Cardiac fibroblast (primary cell): ENCODE results near the gene TREM2.

ENCODE experiments used
- DNase-seq, 2 donors: peaks; one replicate each; pipeline versions ENCODE4 v3.0.0 to v3.0.0-alpha.2; 2010; ENCODE audit warnings: low read depth in 2 of 2
- H3K4me3 ChIP-seq, 2 donors: replicated peaks in 1 of 2; 1 replicate in 1 of 2; 2 replicates in 1 of 2; pipeline ENCODE4 v1.5.1; 2011; ENCODE audit warnings: low read depth in 2 of 2, low read length in 2 of 2, mild to moderate bottlenecking in 2 of 2, moderate library complexity in 1 of 2
- TF ChIP-seq, protein P1 (sequence below): IDR thresholded peaks from one replicate; pipeline ENCODE4 v1.5.1; 2011; ENCODE audit warnings: low read depth, mild to moderate bottlenecking, low read length, inconsistent platforms

TREM2 gene

DNA sequence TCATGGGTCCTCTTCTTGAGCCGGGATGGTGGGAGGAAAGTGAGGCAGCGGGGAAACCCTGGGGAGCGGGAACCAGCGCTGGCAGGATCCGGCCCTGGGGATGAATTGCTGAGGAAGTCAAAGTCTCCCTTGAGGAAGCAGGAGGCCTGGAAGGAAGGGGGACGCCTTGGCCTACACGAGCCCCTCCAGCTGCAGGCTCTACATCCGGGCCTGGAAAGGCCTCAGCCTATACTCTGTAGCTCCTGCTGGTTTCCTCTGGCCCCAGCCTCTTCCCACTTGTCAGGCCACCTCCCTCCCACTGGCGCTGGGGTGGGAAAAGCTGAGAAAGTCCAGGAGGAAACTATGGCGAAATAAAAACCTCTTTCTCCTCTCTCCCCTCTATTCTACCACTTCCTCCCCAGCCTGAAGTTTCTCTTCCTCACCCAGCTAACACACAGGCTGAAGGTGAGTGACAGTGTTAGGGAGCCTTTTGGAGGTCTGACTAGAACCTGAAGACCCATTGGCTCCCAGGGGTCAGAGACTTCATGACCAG lies 23.2 kb upstream of the TREM2 start:
- no peak for DNase-seq

DNA sequence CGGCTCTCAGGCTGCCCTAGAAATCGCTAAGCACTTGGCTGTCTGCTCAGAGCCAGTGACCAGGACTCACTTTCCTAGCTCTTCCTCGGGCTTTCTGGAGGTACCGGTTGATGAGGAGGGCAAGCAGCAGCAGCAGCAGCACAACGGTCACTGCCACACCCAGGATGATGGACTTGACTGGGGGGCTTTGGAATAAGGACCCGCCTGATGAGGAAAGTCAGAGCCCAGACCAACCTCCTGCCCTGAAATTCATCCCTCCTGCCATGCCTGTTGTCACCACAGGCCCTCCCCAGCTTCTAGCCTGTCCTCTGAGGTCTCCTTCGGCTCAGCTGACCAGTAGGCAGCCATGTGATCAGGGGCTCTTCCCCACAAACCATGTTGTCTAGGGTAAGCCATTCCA lies 21.8 kb upstream of the TREM2 start:
- DNase-seq: no peak
- no peak overlapping the region for H3K4me3 ChIP-seq
- TF ChIP-seq, protein P1, sequence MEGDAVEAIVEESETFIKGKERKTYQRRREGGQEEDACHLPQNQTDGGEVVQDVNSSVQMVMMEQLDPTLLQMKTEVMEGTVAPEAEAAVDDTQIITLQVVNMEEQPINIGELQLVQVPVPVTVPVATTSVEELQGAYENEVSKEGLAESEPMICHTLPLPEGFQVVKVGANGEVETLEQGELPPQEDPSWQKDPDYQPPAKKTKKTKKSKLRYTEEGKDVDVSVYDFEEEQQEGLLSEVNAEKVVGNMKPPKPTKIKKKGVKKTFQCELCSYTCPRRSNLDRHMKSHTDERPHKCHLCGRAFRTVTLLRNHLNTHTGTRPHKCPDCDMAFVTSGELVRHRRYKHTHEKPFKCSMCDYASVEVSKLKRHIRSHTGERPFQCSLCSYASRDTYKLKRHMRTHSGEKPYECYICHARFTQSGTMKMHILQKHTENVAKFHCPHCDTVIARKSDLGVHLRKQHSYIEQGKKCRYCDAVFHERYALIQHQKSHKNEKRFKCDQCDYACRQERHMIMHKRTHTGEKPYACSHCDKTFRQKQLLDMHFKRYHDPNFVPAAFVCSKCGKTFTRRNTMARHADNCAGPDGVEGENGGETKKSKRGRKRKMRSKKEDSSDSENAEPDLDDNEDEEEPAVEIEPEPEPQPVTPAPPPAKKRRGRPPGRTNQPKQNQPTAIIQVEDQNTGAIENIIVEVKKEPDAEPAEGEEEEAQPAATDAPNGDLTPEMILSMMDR: no peak

More for the DNA sequence above, 23.2 kb upstream of the TREM2 start:
- TF ChIP-seq, protein P1: no peak
- H3K4me3 ChIP-seq: no peak overlapping the region

DNA sequence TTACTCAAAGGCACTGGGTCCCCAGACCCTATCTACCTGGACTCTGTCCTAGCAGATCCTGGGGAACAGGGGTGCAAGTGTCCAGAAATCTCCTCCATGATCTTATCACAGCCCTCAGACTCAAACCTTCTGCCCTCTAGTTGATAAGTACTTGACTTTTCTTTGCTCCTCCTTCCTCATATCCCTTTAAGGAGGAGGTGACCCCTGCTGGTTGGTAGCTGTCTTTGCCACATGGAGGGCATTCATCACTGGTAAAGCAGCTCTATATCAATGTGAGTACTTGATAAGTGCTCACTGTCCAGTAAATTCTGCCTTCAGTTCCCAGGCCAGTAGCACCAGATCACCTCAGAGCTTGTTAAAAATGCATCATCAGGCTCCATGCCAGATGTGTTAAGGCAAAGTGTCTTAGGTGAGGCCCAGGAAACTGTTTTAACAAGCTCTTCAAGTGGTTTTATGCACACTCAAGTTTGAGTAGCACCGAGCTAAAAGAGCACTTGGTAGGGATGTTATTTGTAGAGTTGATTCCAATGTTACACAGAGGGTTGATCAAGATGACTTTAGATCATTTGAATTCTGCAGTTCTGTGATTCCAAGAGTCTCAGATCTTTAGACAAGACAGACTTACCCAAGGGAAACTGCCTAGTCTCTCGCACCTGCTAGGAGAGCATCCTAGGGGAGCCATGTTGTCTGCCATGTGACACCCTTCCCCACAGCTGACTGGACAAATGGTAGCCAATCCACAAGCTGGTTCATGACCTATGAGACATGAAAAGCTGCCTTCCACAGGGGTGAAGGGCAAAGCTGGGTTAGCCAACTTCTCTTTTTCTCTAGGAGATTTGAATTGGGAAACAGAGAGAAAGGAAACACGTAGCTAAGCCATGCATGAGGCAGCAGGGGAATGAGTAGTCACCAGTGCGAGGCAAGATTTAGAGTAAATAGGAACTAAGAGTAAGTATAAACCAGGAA lies 19.4 kb upstream of the TREM2 start:
- TF ChIP-seq, protein P1: peak; percentile 72

DNA sequence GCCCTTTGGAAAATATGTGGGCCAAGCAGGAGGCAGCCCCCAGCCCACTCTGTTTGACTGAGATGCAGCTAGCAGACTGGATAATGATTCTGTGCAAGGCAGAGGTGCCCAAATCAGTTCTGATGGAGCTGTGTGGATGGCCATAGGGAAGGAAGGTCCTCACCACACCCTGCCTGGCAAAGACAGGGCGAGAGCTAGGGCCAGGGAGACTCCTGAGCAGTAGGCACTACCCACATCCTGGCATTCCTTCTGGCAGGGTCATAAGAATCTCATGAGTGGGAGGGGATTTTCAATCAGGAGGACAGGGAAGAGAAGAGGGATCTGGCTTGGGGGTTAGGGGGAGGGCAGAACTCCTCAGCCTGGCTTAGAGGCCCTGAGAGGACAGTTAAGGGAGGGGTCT lies 18.6 kb upstream of the TREM2 start:
- no peak overlapping the region for H3K4me3 ChIP-seq
- no peak for DNase-seq
- TF ChIP-seq, protein P1: no peak

More for the DNA sequence above, 19.4 kb upstream of the TREM2 start:
- peak; percentile 66 to 72 for DNase-seq
- no peak overlapping the region for H3K4me3 ChIP-seq

DNA sequence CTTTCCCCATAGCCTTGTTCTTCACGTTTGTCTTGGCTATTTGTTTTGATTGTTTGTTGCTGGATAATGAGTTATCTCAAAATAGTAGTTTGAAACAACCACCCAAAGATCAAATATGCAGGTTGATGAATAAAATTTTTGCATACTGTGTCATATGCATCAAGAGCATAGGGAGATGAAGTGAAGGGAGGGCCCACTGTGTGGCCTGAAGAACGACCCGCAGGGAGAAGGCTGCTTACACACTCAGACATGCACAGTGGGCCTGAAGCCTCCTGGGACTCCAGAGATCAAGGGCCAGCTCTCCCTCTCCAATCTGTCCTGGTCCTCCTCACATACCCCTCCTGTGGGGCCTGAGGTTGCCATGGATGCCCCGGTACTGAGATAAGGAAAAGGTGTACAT lies 16.2 kb upstream of the TREM2 start:
- H3K4me3 ChIP-seq: no peak overlapping the region
- no peak for DNase-seq
- TF ChIP-seq, protein P1: no peak

DNA sequence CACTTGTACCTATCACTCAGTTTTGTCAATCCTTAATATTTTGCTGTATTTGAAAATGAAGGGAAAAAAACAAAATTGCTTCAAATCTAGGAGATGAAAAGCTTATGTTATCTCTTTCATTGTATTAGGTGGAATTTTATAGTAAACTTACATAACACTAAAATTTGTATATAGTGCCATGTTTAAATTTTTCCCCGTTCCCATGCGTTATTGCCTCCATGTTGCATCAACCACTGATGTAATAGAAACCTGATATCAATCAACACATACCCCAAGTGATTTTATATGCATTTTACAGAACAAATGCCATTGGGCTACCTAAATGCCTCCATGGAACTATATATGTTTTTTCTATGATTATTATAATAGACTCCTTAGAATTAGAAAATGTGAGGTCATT lies 14.8 kb upstream of the TREM2 start:
- no peak for DNase-seq
- TF ChIP-seq, protein P1: no peak
- H3K4me3 ChIP-seq: no peak overlapping the region
